M059J (cell line): ENCODE measurements around the gene ZNF408. TPM values are rescaled to one million over a fixed set of nuclear protein-coding genes. Genes with fewer than 3 reads are reported as not detected.

Experiments used
- DNase-seq: peaks from one replicate; pipeline ENCODE4 v3.0.0-alpha.2; 2012; ENCODE audit warnings: low read depth
- total RNA-seq: library from RNA; depleted of rRNA; stranded (reverse); fragments of >200 nt; shearing (Covaris generic); gene quantifications from 2 replicates; pipeline ENCODE4 v1.2.3, GENCODE V29; 2014

The ZNF408 gene
- total RNA-seq, 1 experiment from 2014 or later, result 14.6 TPM

- no peak for DNase-seq
These were observed 24.2 kb upstream of the ZNF408 start for GRCh38 chr11:46676436-46677158.

- DNase-seq, result no peak
These were observed 23.7 kb upstream of the ZNF408 start for GRCh38 chr11:46677169-46677568.

GRCh38 chr11:46677991-46678740, 22.7 kb upstream of the ZNF408 start:
- no peak for DNase-seq

GRCh38 chr11:46678741-46679130, 22.1 kb upstream of the ZNF408 start:
- no peak for DNase-seq

- no peak for DNase-seq
These were observed 21.3 kb upstream of the ZNF408 start for GRCh38 chr11:46679241-46680163.

- no peak for DNase-seq
These were observed 20.6 kb upstream of the ZNF408 start for GRCh38 chr11:46680164-46680760.

- no peak for DNase-seq
These were observed 20.0 kb upstream of the ZNF408 start for GRCh38 chr11:46680815-46681214.

- no peak for DNase-seq
These were observed 19.0 kb upstream of the ZNF408 start for GRCh38 chr11:46681814-46682213.

- peak; percentile 75 for DNase-seq
These were observed 17.8 kb upstream of the ZNF408 start for GRCh38 chr11:46682773-46683752.

- DNase-seq, result no peak
These were observed 16.5 kb upstream of the ZNF408 start for GRCh38 chr11:46684367-46684766.

GRCh38 chr11:46686886-46687795, 13.7 kb upstream of the ZNF408 start:
- peak; percentile 48 for DNase-seq

- no peak for DNase-seq
These were observed 10.1 kb upstream of the ZNF408 start for GRCh38 chr11:46690702-46691101.

GRCh38 chr11:46692450-46692849, 8.4 kb upstream of the ZNF408 start:
- no peak for DNase-seq

GRCh38 chr11:46693597-46694012, 7.2 kb upstream of the ZNF408 start:
- DNase-seq, result no peak

- no peak for DNase-seq
These were observed 6.8 kb upstream of the ZNF408 start for GRCh38 chr11:46694072-46694471.

GRCh38 chr11:46694607-46695006, 6.2 kb upstream of the ZNF408 start:
- DNase-seq, result no peak

- no peak for DNase-seq
These were observed 5.3 kb upstream of the ZNF408 start for GRCh38 chr11:46695345-46696211.

GRCh38 chr11:46696212-46696558, 4.6 kb upstream of the ZNF408 start:
- DNase-seq, result no peak

- DNase-seq, result peak; percentile 22
These were observed 3.5 kb upstream of the ZNF408 start for GRCh38 chr11:46697303-46697702.
